Tibial artery (tissue), 4 donors: ENCODE data around the gene SEMA3B.
"Not testable (repeated sequence)": the region's sequence is repeated elsewhere in the genome, so short reads cannot be mapped to it uniquely, and the experiment has no call there.

Experiments
- DNase-seq, 2 donors: peaks; one replicate each; pipeline ENCODE4 v3.0.0-alpha.2; 2019
- H3K27ac ChIP-seq, 2 donors: fragments of 200-600 bp; sonication (generic) in 1 of 2; 1 replicate in 1 of 2; 2 replicates in 1 of 2; pipeline ENCODE4 v1.5.1; 2018 to 2019; ENCODE audit warnings: mild to moderate bottlenecking in 1 of 2
- H3K27me3 ChIP-seq, 2 donors: fragments of 200-600 bp; sonication (generic) in 1 of 2; one replicate each; pipeline versions ENCODE4 v1.5.1 to v1.6.0; 2016 to 2019
- H3K36me3 ChIP-seq, 3 donors: fragments of 200-600 bp; sonication (generic) in 2 of 3; one replicate each; pipeline ENCODE4 v1.5.1; 2016 to 2019; ENCODE audit warnings: mild to moderate bottlenecking in 2 of 3
- H3K4me1 ChIP-seq, 4 donors: fragments of 200-600 bp; sonication (generic) in 2 of 4; 1 replicate in 3 of 4; 2 replicates in 1 of 4; pipeline ENCODE4 v1.5.1; 2016 to 2019
- H3K4me3 ChIP-seq, 2 donors: fragments of 200-600 bp; sonication (generic) in 1 of 2; 1 replicate in 1 of 2; 2 replicates in 1 of 2; pipeline ENCODE4 v1.5.1; 2018 to 2019; ENCODE audit warnings: mild to moderate bottlenecking in 2 of 2
- H3K9me3 ChIP-seq, 3 donors: fragments of 200-600 bp; sonication (generic) in 1 of 3; one replicate each; pipeline ENCODE4 v1.5.1; 2016 to 2019
- intact Hi-C: fragments of 100-400 bp; cut with DNase I; formaldehyde crosslinking; loops from one replicate; pipeline ENCODE4 v1.15.0; 2023; ENCODE audit warnings: low total_unique reads
- TF ChIP-seq, protein P1 (sequence below), 2 experiments: fragments of 200-600 bp in 1 of 2; fragments of 450-650 bp in 1 of 2; IDR thresholded peaks; one replicate each; pipeline ENCODE4 v1.5.1; 2017 to 2019; ENCODE audit warnings: antibody characterized with exemption in 2 of 2, mild to moderate bottlenecking in 1 of 2, moderate library complexity in 1 of 2

The SEMA3B gene

DNA sequence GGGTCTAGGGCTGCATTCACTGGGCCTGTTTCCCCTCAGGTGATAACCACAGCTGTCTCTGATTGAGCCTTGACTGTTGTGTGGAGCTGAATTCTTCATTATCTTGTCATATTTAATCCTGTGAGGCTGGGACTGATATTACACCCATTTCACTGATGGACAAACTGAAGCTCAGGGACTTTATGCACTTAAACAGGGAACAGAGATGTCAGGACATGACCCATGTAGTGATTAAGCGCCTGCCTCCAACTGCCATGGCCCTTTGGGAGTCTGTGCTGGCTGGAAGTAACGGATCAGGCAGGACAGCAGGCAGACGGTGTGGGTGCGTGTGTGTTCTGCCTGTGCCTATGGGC, 25.4 kb upstream of the SEMA3B start:
- Histone ChIP-seq H3K36me3 (peaks cover 0 to 13% (median 0%) of the 10 kb centered on the region in 3 donors), H3K27me3 (no peaks in the 10 kb centered on the region), H3K4me3 (peak overlapping the region in 1 of 2 donors; percentile 11), H3K27ac (peak overlapping the region; percentile 67 to 86), H3K4me1 (peaks cover 0 to 100% (median 93%) of the 10 kb centered on the region in 4 donors), H3K9me3 (no peaks in the 10 kb centered on the region)
- DNase-seq, result no peak
- TF ChIP-seq, protein P1, sequence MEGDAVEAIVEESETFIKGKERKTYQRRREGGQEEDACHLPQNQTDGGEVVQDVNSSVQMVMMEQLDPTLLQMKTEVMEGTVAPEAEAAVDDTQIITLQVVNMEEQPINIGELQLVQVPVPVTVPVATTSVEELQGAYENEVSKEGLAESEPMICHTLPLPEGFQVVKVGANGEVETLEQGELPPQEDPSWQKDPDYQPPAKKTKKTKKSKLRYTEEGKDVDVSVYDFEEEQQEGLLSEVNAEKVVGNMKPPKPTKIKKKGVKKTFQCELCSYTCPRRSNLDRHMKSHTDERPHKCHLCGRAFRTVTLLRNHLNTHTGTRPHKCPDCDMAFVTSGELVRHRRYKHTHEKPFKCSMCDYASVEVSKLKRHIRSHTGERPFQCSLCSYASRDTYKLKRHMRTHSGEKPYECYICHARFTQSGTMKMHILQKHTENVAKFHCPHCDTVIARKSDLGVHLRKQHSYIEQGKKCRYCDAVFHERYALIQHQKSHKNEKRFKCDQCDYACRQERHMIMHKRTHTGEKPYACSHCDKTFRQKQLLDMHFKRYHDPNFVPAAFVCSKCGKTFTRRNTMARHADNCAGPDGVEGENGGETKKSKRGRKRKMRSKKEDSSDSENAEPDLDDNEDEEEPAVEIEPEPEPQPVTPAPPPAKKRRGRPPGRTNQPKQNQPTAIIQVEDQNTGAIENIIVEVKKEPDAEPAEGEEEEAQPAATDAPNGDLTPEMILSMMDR (IDR thresholded peaks at IDR 0.05), result no peak
- intact Hi-C loops, result loop anchor here (5.0 kb wide), 1 partner anchor 34 kb away; the partner anchor contains the start of gene LSMEM2

- not testable (repeated sequence) for H3K36me3 ChIP-seq, H3K9me3 ChIP-seq, H3K27me3 ChIP-seq, DNase-seq, H3K4me3 ChIP-seq
- Histone ChIP-seq H3K4me1 (peaks cover 0 to 100% (median 93%) of the 10 kb centered on the region in 4 donors), H3K27ac (peak overlapping the region; percentile 63 to 86)
- intact Hi-C loops, result loop anchor here (5.0 kb wide), 1 partner anchor 32 kb away; the partner anchor contains the start of gene LSMEM2
Observed at GRCh38 chr3:50244813-50245212, 24.1 kb upstream of the SEMA3B start.

- H3K9me3 ChIP-seq, result no peaks in the 10 kb centered on the region
- no peak for DNase-seq
- TF ChIP-seq, protein P1 (IDR thresholded peaks at IDR 0.05), result no peak
- intact Hi-C loops, result no loop called here
- H3K4me1 ChIP-seq, result peaks cover 0 to 100% (median 93%) of the 10 kb centered on the region in 4 donors
- H3K27ac ChIP-seq, result peak overlapping the region; percentile 63 to 86
- no peaks in the 10 kb centered on the region for H3K27me3 ChIP-seq
- H3K4me3 ChIP-seq, result peak overlapping the region; percentile 39 to 49
- H3K36me3 ChIP-seq, result no peaks in the 10 kb centered on the region
Observed at GRCh38 chr3:50245251-50245745, 23.6 kb upstream of the SEMA3B start.

DNA sequence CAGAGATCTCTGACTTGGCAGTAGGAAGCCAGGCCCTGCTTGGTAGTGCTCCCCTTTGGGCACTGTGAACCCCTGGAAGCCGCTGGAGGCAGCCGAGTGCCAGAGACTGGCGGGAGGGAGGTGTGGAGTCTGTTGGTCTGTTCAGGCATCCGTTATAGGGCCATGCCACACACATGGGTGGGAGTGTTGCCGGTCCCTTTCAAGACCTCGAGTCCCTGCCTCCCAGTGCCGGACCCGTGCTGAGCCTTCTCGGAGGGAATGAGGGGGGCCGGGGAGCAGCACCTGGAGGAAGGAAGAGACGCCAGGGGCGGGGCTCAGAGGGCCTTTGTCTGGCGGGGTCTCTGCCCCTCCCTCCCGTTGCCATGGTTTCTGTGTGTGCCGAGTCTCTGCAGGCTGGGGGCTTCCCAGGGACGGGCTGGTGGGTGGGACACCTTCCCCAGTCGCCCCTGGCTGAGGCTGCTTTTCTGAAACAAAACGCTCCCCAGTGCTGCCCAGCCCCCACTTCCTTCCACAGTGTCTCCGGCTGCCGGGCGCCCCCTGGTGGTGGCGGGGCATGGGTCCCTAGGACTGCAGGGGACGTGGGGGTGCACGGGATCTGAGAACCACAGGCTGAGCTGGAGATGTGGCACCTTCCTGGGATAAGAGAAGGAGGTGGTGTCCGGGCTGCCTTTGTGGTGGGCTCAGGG, 23.0 kb upstream of the SEMA3B start:
- peak overlapping the region; percentile 39 to 49 for H3K4me3 ChIP-seq
- H3K27ac ChIP-seq, result peak overlapping the region; percentile 63 to 86
- no peaks in the 10 kb centered on the region for H3K36me3 ChIP-seq
- TF ChIP-seq, protein P1 (IDR thresholded peaks at IDR 0.05), result peak; percentile 95 to 97
- H3K4me1 ChIP-seq, result peaks cover 0 to 100% (median 92%) of the 10 kb centered on the region in 4 donors
- intact Hi-C loops, result loop anchor here (1.0 kb wide), 1 partner anchor 19 kb away; no protein-coding TSS in a partner anchor
- no peaks in the 10 kb centered on the region for H3K9me3 ChIP-seq
- no peaks in the 10 kb centered on the region for H3K27me3 ChIP-seq
- DNase-seq, result peak; percentile 92 to 94

- no peak for DNase-seq
- TF ChIP-seq, protein P1 (IDR thresholded peaks at IDR 0.05), result no peak
- intact Hi-C loops, result loop anchor here (1.0 kb wide), 1 partner anchor 19 kb away; no protein-coding TSS in a partner anchor
- Histone ChIP-seq H3K4me1 (peaks cover 0 to 100% (median 92%) of the 10 kb centered on the region in 4 donors), H3K27ac (peak overlapping the region; percentile 63 to 86), H3K9me3 (no peaks in the 10 kb centered on the region), H3K27me3 (no peaks in the 10 kb centered on the region), H3K4me3 (peak overlapping the region; percentile 39 to 49), H3K36me3 (no peaks in the 10 kb centered on the region)
Observed at GRCh38 chr3:50246517-50246954, 22.4 kb upstream of the SEMA3B start.

GRCh38 chr3:50248387-50248786, 20.6 kb upstream of the SEMA3B start:
- Histone ChIP-seq H3K27me3 (no peaks in the 10 kb centered on the region), H3K27ac (peak overlapping the region; percentile 56 to 67), H3K36me3 (peaks cover 13 to 18% (median 15%) of the 10 kb centered on the region in 3 donors), H3K4me3 (no peak overlapping the region), H3K4me1 (peaks cover 0 to 83% (median 76%) of the 10 kb centered on the region in 4 donors), H3K9me3 (no peaks in the 10 kb centered on the region)
- peak; percentile 76 to 80 for DNase-seq
- TF ChIP-seq, protein P1 (IDR thresholded peaks at IDR 0.05), result no peak
- intact Hi-C loops, result no loop called here
